Fibroblast of skin of left biceps (primary cell): ENCODE measurements around the gene ERCC8.
"Not testable (repeated sequence)": the region's sequence is repeated elsewhere in the genome, so short reads cannot be mapped to it uniquely, and the experiment has no call there.

Experiments
- DNase-seq, 2 experiments: peaks; one replicate each; pipeline ENCODE4 v3.0.0-alpha.2; 2013; ENCODE audit warnings: low read depth in 2 of 2

The ERCC8 gene, protein sequence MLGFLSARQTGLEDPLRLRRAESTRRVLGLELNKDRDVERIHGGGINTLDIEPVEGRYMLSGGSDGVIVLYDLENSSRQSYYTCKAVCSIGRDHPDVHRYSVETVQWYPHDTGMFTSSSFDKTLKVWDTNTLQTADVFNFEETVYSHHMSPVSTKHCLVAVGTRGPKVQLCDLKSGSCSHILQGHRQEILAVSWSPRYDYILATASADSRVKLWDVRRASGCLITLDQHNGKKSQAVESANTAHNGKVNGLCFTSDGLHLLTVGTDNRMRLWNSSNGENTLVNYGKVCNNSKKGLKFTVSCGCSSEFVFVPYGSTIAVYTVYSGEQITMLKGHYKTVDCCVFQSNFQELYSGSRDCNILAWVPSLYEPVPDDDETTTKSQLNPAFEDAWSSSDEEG

DNA sequence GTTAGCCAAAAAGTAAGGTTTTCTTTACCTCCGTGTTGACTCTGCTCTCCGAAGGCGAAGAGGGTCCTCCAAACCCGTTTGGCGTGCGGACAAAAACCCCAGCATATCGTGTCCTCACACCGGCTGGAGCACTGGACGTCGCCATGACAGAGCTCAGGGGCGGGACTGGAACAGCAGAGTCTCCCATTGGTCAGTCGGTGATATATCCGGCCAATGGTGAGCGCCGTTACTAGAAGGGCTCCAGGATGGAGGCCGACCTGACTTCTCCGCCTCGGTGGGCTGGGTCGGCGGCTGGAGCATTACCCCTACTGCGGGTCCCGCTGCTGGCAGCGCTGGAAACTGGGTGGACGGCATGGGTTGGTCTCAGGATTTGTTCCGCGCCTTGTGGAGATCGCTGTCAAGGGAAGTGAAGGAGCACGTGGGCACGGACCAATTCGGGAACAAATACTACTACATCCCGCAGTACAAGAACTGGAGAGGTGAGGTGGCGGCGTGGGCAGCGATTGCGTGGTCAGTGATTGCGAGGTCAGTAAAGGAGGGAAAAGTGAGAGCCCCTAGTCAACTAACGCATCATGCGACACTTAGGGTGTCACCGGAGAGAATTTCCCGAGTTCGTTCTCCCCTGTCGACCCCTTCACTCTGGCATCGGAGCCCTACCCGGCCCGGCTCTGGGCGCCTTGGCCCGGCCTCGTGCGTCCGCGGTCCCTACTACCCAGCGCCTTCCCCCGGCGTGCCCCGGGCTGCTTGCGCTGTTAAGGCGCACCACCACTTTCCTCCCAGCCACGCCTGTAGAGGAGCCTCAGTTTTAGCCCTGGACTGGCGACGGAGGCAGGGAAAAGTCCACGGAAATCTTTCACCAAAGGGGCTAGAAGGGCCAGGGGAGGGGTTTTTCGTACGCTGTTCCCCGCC lies at the start of gene ERCC8, which contains the start of gene NDUFAF2:
TSS of gene ERCC8 (minus strand) at position 167 of the 909 bp plus-strand sequence. CDS start at position 105, 62 bp downstream.
TSS of gene NDUFAF2 (plus strand) at position 302 of the 909 bp plus-strand sequence. CDS start at position 353, 51 bp downstream.
- DNase-seq, result peak; percentile 68 to 74

DNA sequence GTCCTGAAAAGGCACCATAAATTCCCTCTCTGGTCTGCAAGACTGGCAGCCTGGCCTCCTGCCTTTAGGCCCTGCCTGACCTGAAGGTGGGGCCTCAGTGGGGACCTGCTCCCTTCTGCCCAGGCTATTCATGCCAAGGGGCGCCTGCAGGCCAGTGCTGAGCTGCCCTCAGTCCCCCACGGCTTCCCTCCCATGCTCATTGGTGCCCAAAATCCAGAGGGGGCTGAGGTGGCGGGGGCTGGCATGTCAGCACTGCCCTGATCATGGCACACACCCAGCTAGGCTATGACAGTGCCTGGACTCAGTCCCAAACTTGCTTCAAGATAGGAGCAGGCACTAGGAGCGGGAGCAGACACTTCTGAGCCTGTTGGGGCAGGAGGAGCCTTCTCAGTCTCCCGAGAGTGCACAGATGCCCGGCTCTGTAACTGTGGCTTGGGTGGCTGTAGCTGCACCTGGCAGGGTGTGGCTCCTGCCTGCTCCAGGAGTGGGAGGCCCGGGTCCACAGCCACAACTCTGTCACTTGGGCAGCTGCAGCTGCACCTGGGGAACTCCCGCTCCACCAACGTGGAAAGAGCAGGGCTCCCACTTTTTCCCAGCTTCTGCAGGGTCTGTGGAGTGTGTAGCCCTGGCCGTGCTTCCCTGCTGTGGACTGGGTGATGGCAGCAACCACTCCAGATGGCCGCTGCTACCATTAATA lies 49.2 kb upstream of the ERCC8 start:
- no peak for DNase-seq

DNA sequence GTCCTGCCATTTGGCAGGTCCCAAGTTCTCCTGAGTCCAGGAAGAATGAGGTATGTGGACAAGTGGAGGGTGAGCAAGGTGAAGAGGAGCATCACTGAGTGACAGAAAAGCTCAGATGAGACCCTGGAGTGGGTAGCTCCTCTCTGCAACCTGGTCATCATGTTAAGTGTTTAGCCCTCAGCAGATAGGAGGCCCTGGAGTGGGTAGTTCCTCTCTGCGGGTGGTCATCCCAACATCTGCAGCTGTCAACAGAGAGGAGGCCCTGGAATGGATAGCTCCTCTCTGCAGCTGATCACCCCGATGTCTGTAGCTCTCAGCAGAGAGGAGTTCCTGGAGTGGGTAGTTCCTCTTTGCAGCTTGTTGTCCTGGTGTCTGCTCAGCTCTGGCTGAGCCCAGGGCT lies 48.6 kb upstream of the ERCC8 start:
- DNase-seq, result no peak

DNA sequence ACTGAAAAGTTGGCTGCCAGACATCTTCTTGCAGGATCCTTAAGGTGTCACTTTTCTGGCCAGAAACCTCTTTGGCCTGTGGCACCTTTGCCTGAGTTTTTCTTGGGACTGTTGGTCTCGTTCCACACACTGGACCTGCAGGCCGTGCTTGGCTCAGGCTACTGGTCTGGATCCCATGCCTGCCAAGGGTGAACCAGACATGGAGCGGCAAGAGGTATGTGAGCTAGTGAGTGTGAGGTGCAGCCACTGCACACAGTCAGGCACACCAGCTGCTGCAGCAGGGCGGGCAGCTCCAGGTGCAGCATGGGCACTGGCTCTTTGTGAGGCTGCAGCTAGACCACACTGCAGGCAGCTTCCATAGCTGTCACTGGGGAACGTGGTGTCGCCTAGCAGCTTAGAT lies 48.0 kb upstream of the ERCC8 start:
- DNase-seq, result no peak

DNA sequence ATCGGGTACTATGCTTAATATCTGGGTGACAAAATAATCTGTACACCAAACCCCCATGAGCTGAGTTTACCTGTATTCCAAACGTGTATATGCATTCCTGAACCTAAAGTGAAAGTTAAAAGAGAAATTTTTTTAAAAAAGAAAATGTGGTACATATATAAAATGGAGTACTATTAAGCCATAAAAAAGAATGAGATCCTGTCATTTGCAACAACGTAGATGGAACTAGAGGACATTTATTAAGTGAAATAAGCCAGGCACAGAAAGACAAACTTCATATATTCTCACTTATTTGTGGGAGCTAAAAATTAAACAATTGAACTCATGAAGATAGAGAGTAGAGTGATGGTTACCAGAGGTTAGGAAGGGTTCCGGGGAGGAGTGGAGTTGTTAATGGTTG lies 44.9 kb upstream of the ERCC8 start:
- no peak for DNase-seq

DNA sequence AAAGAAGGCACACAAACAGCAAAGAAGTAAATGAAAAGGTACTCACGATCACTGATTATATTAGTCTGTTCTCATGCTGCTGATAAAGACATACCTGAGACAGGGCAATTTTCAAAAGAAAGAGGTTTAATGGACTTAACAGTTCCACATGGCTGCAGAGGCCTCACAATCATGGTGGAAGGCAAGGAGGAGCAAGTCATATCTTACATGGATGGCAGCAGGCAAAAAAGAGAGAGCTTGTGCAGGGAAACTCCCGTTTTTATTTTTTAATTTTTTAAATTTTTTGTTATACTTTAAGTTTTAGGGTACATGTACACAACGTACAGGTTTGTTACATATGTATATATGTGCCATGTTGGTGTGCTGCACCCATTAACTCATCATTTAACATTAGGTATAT lies 37.3 kb upstream of the ERCC8 start:
- DNase-seq, result not testable (repeated sequence)

DNA sequence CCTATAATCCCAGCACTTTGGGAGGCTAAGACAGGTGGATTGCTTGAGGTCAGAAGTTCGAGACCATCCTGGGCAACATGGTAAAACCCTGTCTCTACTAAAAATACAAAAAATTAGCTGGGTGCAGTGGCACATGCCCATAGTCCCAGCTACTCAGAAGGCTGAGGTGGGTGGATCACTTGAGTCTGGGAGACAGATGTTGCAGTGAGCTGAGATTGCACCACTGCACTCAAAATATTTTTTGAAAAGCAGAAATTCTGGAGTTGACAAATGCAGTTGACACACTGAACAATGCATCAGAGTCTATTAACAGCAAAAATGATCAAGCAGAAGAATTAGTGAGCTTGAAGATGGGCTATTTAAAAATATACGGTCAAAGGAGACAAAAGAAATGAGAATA lies 35.6 kb upstream of the ERCC8 start:
- no peak for DNase-seq

DNA sequence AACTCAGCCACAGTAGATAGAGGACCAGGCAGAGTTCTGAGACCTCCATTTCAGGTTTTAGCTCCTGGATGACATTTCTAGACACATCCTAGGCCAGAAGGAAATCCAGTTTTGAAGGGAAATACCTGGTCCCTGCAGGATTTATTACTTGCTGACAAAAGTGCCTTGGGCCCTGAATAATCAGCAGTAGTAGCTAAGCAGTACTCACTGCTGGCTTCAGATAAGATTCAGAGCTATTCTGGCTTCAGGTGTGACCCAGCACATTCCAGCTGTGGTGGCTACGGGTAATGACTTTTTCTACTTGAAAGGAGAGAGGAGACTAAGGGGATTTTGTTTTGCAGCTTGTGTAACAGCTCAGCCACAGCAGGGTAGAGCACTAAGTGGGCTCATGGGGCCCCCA lies 34.1 kb upstream of the ERCC8 start:
- DNase-seq, result no peak

DNA sequence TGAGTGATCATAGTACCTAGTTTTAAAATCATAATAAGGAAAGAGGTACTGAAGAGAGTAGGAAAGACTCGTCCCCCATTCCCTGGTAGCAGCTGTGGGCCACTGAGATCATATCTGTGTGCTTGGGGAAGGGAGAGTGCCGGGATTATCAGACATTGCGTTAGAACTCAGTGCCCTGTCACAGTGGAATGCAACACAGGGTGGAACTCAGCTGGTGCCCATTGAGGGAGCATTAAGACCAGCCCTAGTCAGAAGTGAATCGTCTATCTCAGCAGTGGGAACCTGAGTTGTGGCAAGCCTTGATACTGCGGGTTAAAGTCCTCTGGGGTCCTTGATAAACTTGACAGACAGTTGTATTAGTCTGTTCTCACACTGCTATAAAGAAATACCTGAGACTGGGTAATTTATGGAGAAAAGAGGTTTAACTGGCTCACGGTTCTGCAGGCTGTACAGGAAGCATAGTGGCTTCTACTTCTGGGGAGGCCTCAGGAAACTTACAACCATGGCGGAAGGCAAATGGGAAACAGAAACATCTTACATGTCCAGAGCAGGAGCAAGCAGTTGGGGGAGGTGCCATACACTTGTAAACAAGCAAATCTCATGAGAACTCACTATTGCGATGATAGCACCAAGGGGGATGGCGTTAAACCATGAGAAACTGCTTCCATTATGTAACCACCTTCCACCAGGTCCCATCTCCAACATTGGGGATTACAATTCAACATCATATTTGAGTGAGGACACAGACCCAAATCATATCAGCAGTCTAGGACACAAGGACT lies 33.3 kb upstream of the ERCC8 start:
- no peak for DNase-seq

DNA sequence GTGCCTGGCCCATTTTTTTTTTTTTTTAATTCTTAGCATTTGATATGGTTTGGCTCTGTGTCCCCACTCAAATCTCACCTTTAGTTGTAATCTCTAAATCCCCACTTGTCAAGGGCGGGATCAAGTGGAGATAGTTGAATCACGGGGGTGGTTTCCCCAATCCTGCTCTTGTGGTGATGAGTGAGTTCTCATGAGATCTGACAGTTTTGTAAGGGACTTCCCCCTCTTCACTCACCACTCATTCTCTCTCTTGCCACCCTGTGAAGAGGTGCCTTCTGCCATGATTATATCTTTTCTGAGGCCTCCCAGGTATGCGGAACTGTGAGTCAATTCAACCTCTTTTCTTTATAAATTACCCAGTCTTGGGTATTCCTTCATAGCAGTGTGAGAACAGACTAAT lies 27.4 kb upstream of the ERCC8 start:
- DNase-seq, result no peak

DNA sequence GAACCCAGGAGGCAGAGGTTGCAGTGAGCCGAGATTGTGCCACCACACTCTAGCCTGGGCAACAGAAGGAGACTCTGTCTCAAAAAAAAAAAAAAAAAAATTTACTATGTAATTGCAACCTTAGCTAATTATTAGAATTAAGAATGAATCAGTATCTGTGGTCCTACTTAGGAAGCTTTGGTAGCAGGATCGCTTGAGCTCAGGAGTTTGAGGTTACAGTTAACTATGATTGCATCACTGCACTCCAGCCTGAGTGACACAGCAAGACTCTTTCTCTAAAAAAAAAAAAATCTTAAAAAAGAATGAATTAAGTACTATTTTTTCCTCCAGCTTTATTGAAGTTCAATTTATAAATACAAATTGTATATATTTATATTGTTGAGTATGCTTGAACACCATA lies 16.8 kb upstream of the ERCC8 start:
- DNase-seq, result no peak

DNA sequence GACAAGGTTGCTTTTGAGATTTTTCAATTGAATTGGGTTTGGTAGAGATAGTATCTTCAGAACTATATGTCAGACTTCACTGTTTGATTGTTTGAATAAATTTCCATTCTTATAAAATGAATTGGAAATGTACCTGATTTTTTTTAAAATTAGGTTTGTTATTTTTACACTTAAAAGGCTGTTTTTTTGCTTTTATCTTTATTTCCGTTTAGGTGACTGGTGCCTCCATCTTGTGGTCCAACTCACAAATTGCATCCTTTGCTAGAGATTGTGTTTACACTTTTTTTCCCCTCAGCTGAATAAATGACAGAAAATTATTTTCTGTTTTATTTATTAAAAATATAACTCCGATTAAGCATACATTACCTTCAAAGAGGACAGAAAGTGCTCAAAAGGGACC lies 15.7 kb upstream of the ERCC8 start:
- no peak for DNase-seq

DNA sequence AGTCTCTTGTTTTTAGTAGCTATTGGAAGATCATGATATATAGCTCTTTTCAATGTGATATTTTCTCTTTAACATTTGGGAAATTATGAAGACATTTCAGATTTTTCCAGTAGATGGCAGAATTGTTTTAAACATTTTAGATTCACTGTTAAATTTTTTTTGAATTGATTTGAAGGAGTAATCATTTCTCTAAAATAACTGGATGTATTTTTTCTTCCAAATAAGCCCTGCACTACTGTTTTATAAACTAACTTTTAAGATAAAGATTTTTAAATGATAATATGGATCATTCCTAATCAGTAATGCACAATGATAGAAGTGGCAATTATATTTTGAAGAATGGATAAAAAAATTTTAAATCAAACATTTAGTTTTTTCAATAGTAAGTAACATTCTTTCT lies 14.3 kb upstream of the ERCC8 start:
- no peak for DNase-seq

DNA sequence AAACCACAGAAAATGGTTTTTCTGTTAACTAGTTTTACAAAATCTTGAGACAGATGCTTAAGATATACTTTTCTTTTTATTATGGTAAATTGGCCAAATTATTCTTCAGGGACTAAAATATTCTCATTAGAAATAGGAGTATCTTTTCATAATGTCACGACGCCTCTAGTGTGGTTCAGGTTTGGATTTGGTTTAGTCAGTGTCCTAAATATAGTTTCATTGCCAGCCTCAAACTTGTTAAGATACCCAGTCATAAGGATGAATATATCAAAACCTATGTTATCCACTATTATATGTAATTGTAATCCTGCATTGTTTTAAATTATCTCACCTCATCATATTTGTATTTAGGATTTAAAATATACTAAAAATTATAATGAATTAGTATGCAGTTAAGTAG lies 13.8 kb upstream of the ERCC8 start:
- DNase-seq, result no peak

DNA sequence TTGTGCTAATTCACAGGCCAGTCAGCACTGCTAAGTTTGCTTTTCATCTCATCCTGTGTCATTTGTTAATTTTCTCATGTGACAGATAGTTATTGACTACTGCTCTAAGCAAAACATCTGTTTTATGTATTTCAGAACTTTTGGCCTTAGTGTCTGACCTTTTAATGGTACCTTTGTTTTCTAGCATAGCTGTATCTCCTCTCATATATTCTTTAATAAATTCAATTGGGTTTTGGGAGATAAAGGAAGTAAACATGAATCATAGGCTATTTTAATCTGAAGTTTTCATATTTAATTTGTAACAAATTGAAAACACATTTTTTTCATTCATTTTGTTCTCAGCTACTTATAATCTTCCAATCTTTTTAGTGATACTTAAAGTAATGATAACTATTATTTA lies 13.2 kb upstream of the ERCC8 start:
- DNase-seq, result no peak

DNA sequence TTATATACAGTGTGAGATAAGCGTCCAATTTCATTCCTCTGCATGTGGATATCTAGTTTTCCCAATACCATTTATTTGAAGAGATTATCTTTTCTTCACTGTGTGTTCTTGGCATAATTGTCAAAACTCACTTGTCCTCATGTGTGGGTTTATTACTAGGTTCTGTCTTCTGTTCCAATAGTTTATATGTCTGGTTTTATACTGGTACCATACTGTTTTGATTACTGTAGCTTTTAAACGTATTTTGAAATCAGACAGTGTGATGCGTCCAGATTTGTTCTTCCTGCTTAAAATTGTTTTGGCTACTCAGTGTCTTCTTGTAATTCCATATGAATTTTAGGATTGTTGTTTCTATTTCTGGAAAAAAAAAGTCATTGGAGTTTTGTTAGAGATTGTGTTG lies 10.4 kb upstream of the ERCC8 start:
- no peak for DNase-seq

DNA sequence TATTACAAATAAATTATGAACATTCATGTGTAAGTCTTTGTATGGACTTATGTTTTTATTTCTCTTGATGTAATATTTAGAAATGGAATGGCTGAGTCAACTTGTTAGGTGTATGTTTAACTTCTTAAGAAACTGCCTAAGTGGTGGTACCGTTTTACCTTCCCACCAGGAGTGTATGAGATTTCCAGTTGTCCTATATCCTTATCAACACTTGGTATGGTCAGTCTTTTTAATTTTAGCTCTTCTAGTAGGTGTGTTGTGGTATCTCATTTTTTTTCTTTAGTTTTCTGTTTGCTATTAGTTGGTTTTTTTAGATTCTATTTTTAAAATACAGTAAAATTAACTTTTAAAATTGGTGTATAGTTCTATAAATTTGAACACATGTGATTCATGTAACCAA lies 3.9 kb upstream of the ERCC8 start:
- DNase-seq, result no peak

DNA sequence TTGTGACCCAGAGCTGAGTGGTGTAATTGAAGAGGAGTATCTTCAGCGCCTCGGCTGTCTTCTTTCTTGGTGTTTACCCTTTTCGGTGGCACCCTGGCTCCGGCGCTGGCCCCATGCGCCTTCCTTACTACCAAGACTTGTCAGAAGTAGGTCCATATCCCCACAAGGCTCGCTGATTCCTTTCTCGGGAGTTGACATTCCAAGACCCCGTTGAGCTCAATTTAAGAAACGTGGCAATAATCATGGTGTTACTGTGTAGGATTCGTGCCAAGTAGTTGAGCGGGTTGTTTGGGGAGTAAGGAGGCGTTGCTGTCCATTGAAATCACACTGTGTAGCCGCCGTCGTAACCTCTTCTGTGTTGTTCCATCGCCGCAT lies 930 bp upstream of the ERCC8 start:
- DNase-seq, result no peak

DNA sequence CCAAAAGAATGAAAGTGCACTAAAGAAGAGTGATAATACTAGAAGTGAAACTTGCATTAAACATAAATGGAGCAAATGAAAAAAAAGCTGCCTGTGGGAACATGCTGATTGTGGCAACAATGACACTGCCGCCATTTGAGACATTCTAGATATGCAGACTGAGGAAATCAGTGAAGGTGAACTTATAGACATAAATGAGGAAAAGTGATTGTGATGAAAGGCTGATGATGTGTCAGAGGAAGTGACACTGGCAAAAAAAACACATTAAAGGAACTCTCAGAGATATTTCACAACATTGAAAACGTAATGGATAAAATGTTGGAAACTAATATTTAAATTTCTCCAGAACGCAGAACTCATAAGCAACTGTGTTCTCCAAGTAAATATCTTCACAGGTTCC lies 1.2 kb downstream of the ERCC8 start:
- no peak for DNase-seq

DNA sequence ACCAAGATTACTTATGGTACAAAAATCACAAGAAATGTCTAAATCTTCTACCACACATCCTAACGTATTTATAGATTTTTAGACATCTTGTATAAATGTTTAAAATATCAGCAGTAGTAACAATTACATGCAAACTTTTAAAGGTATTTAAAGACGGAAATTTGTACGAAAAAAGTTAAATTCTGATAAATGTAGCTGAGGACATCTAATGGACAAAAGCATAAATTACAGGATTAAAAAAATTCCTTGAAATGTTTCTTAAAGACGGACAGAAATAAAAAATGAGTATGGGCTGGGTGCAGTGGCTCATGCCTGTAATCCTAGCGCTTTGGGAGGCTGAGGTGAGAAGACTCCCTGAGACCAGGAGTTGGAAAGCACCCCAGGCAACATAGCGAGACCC lies 15.8 kb downstream of the ERCC8 start:
- no peak for DNase-seq

DNA sequence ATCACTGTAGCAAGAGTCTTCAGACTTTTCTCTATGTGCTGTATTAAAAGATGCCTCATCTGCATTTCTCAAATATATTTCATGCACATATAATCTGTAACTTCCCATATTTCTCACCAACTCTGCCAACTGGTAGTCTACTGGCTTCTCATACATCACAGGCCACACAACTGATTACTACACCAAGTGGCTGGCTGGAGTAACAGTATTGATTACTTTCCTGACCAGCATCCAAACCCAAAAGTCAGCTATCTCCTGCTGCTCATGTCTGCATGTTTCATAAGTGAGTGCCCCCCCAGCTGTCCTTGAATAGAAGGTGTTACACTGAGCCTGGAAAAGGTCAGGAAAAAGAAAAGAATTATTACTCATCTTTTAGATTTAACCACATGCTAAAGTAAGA lies 17.4 kb downstream of the ERCC8 start:
- no peak for DNase-seq

DNA sequence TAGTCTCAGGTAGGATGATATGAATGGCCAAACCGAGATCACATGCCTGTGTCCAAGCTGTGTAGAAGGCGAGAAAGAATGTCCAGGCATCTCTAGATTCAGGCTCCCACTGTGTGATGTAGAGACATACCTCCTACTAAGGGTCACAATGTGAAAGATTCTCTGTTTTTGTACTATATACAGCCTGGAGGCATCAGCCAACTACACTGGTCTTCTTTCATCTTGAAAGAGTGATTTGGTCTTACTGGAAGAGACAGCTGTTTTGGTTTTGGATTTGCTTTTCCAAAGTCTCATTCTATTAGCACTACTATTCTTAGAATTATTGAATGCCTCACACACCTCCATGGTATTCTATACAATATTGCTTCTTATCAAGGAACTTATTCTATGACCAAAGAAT lies 26.4 kb downstream of the ERCC8 start:
- DNase-seq, result no peak
